NCI-H1417 (cell line): ENCODE measurements around the gene FANCF.
"Not testable (repeated sequence)": the region's sequence is repeated elsewhere in the genome, so short reads cannot be mapped to it uniquely, and the experiment has no call there.

Experiments used
- DNase-seq, 3 experiments: peaks; one replicate each; lab custom pipeline; 2025; lab: John Stamatoyannopoulos, UW

Gene FANCF, protein sequence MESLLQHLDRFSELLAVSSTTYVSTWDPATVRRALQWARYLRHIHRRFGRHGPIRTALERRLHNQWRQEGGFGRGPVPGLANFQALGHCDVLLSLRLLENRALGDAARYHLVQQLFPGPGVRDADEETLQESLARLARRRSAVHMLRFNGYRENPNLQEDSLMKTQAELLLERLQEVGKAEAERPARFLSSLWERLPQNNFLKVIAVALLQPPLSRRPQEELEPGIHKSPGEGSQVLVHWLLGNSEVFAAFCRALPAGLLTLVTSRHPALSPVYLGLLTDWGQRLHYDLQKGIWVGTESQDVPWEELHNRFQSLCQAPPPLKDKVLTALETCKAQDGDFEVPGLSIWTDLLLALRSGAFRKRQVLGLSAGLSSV

DNA sequence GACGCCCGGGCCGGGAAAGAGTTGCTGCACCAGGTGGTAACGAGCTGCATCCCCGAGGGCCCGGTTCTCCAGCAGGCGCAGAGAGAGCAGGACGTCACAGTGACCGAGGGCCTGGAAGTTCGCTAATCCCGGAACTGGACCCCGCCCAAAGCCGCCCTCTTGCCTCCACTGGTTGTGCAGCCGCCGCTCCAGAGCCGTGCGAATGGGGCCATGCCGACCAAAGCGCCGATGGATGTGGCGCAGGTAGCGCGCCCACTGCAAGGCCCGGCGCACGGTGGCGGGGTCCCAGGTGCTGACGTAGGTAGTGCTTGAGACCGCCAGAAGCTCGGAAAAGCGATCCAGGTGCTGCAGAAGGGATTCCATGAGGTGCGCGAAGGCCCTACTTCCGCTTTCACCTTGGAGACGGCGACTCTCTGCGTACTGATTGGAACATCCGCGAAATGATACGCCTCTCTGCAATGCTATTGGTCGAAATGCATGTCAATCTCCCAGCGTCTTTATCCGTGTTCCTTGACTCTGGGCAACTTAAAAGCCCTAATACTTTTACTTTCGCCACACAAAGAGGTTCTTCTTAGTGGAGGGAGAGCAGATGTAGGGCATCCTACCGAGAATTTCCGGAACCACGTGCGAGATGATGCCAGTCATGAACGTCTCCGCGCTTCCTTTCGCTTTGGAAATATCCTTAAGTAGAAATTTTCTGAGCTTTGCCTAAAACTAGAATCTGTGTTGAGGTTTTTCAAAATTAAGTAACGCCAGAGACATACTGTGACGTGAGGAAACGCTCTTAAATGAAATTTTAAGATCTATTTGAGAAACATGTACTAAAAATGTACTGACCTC lies at the start of gene FANCF:
TSS of gene FANCF (minus strand) at position 376 of the 840 bp plus-strand sequence. CDS start at position 363, 13 bp downstream.
- peak; percentile 98 to 100 (median 100) for DNase-seq

DNA sequence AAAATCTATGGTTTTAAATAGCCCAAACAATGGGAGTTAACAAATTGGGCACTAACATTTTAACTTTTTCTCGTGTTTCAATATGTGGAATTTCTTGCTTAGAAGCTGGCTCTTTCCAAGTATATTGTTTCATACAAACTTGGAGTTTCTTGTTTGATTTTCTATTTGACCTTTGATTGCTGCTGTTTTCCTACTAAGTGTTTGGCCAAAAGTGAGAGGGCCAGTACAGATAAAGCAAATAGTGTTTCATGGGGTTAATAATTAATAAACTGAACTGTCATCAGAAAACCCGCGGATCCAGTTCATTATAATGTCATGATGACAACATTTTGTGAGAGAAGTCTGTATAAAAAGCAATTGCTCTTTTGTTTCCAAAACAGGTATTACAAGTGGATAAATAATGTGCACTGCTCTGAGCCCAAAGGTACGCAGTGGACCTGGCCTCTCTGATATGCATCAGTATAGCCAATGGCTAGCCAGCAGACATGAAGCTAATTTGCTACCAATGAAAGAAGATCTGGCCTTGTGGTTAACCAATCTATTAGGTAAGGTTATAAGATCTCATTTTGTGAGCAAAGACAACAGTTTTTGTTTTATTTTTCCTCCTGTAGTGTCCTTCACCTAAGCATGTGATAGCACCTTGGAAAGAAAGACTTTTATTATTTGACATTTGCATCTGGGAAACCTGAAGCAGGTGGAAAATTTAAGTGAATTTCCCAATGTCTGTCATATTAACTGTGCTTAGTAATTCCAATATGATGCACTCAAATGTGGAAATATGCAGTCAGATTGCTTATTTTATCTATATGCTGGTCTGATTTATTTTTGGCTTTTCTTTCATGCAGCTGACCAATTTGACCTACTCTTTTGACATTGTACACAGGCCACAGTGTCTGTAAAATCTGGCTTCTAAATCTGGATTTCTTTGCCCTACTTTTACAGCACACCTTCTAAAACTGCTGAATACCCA lies 49.1 kb upstream of the FANCF start:
- peak in 2 of 3 experiments; percentile 22 to 57 for DNase-seq

DNA sequence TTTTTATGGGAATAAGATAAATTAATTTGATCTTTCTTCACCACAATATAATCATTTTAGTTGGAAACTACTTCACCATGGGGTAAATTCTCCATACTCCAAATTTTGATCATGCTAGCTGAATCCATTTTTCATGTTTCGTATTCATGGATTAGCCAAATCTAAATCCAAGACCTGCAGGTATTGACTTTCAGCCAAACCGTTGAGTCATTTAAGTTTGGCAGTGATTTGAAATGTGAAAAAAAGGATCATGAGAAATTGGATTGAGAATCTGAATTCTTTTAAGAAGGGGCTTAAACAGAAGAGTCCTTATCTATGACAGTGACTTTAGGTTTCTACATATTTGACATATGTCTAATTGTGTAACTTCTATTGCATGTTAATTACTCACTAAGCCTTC lies 46.1 kb upstream of the FANCF start:
- no peak for DNase-seq

DNA sequence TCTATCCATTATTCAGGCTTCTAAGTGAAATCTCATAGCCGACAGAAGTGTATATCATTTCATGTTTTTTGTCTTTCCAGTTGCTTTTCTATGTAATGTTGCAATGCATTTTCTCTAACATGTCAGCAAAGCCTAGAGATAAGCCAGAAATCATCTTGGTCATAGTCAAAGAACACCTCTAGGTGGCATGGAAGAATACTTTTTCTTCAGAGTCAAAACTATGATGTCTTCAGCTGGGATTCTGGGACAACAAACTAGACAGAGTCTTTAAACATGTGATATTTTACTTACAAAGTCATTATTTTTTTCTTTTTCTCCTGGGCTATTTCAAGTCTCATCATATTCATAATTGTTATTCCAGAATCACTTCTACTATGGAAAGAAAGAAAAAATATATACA lies 45.2 kb upstream of the FANCF start:
- DNase-seq: peak in 2 of 3 experiments; percentile 50 to 65

DNA sequence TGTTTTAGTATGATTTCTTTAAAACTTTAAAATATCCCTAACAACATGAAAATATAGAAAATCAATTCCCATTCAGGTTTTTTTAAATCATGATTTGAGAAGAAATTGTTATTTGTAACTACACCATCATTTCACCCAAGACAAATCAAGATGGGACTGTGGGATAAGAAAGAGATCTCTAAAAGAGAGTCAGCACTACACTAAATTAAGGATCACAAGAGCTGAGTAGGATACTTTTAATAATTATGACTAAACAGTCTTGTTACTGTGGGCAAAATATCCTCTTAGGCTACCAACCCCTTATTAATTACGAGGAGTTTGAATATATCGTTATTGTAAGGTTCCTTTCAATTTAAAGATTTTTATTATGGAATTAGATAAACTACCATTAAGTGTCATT lies 43.7 kb upstream of the FANCF start:
- DNase-seq: no peak

DNA sequence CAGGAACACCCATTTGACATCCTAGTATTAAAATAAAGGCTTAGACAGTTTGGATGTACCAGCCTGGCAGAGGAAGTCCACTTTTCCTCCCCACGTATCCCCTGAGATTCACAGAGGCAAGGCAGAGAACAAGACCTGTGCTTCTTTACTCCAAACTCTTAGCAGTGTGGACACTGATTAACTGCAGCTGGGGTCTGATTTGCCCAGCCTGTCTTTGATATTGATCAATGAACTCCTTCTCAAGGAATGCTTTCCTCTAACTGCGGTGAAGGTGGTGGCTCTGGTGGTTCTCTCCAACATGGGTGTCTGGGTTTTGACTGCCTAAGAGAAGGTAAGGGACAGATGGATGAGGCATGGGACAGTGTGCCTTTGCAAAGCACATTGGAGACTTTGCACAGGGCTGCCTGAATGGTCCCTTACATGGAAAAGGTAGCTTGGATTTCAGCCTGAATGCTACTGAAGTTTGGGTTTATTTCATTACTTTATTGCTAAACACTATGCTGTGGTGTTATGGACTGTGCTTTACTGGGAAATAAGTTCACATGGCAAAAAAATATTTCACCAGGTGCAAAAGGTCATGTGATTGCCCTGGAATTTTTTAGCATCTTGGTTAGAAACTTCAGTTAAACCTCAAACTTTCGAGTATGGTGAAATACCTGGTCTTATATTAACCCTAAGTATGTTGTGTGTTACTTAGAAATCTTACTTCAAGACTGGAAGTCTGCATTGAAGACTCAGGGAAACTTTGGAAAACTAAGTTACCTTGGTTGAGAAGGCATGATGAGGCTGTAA lies 42.6 kb upstream of the FANCF start:
- DNase-seq: no peak

DNA sequence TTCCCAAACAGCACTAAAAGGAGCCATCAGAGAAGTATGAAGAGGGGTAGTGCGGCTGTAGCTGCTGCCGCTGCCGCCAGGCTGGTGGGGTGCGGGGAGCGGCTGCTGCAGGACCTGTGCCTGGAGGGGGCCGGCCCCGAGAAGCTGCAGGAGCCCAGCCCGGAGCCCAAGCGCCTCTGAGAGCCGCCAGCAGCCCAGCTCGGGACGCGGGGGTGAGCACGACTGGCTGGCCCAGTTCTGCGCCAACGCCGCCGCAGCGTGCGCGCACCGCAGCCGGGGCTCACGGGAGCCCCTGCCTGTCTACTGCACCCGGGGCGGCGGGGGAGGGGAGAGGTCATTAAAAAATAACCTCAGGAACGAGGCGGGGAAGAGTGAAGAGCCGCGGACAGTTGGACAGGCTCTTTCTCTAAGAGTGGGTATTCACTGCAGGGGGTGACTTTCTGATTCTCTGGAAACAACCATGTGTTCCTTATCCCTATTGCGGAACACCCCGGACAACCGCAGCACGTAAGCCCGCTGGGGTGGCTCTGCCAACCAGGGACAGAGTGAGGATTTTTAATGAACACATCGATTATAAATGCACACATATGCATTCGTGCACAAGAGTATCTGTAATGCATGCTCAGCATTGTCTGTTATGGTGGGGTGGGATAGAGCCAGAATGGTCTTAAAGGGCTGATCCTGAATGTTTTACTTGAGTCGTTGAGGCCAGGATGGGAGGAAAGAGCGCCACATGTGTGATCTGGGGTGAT lies 41.2 kb upstream of the FANCF start:
- DNase-seq: peak; percentile 35 to 72 (median 59)

DNA sequence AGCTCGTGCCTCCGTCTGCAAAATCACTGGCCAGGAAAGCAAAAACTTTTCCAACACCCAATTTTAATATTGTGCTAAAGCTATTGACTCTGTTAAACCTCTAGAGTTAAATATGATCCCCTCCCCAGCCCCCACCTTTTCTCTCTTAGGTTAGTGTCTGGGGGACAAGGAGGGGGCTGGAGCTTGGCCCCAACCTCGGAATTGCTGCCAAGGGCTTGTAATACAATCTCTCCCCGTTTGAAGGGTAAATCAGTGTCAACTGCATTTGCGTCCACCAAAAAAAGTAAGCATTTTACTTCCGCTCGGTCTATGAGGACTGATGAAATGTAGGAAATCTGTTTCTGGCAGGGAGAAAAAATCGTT lies 40.7 kb upstream of the FANCF start, which contains the start of gene GAS2:
TSS of gene GAS2 (plus strand) at position 287 of the 363 bp plus-strand sequence. CDS start 8,259 bp downstream, outside the sequence.
- no peak for DNase-seq

DNA sequence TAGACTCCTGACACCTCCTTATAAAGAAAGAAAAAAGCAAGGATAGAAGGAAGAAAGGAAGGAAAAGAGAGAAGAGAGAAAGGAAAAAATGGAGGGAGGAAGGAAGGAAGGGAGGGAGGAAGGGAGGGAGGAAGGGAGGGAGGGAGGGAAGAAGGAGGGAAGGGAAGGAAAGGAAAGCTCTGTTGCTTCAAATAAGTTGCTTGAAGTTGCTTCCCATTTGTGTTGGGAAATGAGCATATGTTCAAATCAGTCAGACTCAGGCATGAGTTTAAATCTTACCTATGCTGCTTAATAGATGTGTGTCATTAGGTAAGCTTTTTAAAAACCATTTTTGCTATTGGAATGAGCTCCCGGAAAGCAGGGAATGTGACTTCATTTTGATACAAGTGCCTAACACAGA lies 34.2 kb upstream of the FANCF start:
- no peak for DNase-seq

DNA sequence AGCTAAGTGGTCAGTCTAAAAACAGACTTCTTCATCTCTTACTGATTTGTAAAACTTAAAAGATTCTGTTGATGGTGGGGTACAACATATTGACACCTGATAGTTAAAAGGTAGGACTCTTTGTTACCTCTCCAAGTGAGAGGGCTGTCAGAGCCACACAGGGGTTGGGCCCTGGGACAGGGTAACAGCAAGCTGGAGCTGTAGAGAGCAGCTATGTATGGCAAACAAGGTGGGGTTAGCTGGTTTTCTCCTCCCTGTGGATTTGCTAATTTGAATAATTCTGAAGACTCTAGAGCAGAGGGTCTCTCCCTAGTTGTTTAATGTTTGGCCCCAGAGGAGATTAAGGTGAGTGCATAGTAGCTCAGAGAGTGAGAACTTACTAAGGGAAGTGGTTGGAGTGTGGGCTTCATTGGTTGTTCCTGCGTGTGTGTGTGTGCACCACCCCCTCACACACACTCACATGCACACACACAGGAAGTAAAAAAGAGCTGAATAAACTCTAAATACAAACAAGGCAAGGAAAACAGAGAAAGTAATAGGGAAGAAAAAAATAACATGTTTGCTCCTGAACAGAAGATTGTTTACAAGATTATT lies 31.6 kb upstream of the FANCF start:
- no peak for DNase-seq

DNA sequence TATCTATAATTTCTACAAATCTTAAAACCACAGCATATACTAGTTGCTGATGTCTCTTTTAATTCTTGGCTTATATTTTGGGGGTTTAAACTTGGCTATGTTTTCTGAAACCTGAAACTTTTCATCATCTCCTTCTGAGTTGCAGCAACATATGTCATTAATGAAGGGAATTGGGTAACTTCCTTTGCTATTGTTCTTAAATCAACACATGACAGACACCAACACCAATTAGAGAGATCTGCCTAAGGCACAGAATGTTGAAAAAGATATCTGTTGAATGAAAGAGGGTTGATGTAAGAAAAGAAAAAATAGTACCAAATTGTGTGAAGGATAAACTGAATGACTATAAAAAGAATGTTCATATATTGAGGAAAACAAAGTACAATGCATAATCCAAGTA lies 30.5 kb upstream of the FANCF start:
- peak in 1 of 3 experiments; percentile 54 for DNase-seq

DNA sequence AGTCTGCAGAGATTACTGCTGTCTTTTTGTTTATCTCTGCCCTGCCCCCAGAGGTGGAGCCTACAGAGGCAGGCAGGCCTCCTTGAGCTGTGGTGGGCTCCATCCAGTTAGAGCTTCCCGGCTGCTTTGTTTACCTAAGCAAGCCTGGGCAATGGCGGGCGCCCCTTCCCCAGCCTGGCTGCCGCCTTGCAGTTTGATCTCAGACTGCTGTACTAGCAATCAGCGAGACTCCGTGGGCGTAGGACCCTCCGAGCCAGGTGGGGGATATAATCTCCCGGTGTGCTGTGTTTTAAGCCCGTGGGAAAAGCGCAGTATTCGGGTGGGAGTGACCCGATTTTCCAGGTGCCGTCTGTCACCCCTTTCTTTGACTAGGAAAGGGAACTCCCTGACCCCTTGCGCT lies 26.7 kb upstream of the FANCF start:
- DNase-seq: not testable (repeated sequence)

DNA sequence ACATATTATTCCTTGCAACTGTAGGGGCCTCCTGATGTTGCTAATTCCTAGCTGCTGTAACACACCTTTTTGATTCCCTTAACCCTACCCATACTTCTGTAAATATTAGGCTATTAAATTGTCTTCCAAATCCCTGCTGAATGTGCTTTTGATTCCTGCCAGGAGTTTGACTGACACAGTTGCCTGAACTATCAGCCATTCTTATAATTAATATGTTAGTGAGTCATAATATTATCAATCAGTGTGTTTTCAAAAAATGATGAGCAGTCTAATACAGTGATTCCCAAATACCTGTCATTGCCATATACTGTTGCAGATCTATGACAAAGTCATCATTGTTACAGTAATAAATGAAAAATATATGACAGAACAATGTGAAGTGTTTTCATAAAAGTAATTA lies 15.9 kb upstream of the FANCF start:
- DNase-seq: no peak

DNA sequence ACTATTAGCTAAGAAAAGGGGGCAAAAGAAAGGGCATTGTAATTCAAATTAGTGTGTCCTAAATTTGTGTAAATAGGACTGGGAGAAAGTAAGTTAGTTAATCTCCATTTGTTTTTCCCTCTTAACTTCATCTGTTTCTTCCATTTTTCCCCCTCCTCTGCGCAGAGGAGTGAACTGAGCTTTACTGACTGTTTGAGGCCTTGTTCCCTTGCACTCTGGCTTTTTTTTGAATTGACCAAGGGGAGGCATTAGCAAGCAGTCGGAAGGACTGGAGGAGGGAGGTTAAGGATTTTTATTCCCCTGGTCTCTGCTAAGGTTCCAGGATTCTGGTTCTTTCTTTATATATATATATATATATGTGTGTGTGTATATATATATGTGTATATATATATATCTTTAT lies 15.2 kb upstream of the FANCF start:
- no peak for DNase-seq

DNA sequence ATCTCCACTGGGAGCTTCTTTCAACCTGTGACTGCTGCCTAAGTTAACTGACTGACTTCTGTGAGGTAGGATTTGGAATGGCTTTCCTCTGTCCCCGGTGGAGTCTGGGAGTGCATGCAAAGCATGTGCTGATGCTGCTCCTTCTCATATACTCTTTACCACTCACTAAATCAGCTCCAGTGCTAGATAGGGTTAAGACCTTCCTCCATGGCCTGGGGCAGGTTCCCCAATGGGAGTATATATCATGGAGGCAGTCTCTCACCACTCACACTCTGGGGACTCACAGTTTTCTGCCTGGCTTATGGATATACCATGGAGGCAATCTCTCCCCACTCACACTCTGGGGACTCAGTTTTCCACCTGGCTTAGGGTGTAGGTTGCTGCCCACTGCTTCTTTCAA lies 10.1 kb upstream of the FANCF start:
- DNase-seq: no peak

DNA sequence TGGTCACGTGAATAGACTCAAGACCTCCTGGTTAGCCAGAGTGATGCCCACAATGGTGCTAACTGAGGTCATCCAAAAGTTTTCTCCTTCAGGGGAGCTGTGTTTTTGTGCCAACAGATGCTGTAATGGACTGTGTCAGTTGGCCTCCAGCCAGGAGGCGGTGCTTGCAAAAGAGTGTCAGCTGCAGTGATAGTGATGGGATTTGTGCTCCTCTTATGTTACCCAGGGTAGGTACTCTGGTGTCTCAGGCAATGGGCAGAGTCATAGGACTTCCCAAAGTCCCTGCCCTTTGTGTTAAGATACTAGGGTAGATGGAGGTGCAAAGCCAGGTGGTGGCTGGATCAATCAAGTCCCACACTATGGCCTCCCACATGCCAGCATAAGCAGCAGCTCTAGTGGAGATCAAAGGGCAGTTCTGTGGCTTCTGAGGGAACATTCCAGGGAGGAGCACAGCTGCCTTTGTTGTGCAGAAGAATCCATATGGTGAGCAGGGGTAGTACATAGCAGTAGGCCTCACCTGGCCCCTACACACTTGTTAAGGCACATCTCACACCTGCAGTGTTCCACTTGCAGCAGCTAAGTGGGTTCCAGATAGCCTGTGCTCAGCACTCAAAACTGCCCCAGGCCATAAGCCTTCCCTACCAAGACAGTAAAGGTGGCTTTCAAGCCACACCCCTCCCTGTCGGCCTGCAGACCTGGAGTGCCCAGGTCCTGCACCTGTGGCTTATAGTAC lies 9.4 kb upstream of the FANCF start:
- peak; percentile 19 to 40 (median 38) for DNase-seq

DNA sequence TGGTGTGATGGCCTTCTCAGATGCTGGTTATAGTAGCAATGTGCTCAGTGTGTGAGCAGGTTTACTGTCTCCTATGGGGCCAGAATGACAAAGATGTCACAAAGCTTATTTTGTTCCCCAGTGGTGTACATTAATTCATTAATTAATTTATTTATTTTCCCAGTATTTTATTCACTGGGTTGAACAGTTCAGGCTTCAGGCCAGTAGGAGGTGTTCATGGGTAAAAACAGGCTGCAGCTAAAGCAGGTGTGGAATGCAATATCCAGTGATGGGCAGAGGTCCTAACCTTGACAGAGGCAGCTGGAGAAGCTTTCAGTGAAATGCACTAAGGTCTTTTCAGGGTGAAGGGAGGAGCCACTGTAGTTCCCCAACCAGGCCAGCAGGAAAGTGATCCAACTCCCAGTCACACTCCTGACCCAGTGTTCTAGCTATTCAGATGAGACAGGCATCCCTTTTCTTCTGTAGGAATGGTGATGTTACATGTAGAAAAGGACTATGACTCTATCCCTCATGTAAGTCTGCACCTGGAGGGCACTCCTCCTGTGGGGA lies 7.8 kb upstream of the FANCF start:
- no peak for DNase-seq

DNA sequence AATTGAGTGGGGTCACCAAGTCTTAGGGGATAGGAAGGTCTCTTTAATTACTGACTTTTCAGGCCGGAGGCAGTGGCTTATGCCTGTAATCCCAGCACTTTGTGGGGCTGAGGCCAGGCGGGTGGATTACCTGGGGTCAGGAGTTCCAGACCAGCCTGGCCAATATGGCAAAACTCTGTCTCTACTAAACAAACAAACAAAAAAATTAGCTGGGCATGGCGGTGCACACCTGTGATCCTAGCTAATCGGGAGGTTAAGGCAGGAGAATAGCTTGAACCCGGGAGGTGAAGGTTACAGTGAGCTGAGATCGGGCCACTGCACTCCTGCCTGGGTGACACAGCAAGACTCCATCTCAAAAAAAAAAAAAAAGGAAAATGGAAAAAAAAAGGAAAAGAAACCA lies 1.8 kb upstream of the FANCF start:
- DNase-seq: no peak
